Upper lobe of left lung (tissue), 4 donors: ENCODE measurements around the gene VPS35L.

Source experiments
- CTCF ChIP-seq, 6 experiments: fragments of 450-650 bp in 4 of 6; fragments of 200-600 bp in 2 of 6; sonication (generic) in 2 of 6; IDR thresholded peaks; one replicate each; pipeline ENCODE4 v1.5.1; 2016 to 2019; ENCODE audit warnings: antibody characterized with exemption in 6 of 6
- POLR2A ChIP-seq, 4 donors: fragments of 450-650 bp; IDR thresholded peaks; one replicate each; pipeline ENCODE4 v1.5.1; 2016 to 2017; ENCODE audit warnings: antibody characterized with exemption in 4 of 4, mild to moderate bottlenecking in 2 of 4

DNA sequence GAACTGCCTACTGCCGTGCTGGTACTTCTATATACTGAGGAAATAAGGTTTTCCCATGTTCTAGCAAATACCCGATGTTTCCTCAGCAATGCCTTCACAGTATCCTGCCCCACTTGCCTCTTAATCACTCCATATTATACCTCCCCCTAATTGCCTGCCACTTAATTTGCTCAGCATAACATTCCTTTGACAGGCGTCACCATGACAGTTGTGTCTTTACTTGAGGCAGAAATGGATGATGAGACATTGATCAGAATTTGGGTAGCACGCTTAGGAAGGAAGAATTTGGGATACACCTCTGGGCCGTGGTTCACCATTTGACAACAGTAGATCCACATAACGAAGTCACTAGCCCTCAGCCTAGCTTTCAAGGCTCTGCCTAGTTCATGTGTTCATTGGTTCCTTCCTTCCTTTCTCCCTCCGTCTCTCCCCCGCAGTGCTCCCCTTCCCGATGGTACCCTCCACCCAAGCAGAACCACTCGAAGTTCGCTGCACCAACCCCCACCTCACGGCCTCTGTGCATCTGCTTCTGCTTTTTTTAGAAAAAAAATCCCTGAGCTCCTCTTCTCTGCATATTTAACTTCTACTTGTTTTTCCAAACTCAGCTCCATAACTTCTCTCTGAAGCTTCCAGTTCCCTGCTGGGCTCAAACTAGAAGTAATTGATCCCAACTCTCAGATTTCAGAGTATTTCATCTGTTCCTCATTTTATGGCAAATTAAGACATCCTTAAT, 182.0 kb downstream of the VPS35L start:
- TF ChIP-seq POLR2A (IDR thresholded peaks at IDR 0.05) (no peak), CTCF (IDR thresholded peaks at IDR 0.05) (no peak)
